A549 (cell line): ENCODE data around the gene NUAK1.

Source experiments
- EP300 ChIP-seq, 2 experiments: fragments of >200 bp; sonication (Bioruptor Twin); formaldehyde crosslinking; IDR thresholded peaks; 2 replicates in 1 of 2; 3 replicates in 1 of 2; pipeline ENCODE4 v1.6.1; 2016 to 2017
- POLR2A ChIP-seq: IDR thresholded peaks from 2 replicates; pipeline ENCODE4 v1.6.1; 2012; ENCODE audit warnings: mild to moderate bottlenecking, low read length
- TF ChIP-seq, protein P1 (sequence below): fragments of >200 bp; sonication (Bioruptor Twin); formaldehyde crosslinking; IDR thresholded peaks from 3 replicates; pipeline ENCODE4 v1.5.1; 2016

DNA sequence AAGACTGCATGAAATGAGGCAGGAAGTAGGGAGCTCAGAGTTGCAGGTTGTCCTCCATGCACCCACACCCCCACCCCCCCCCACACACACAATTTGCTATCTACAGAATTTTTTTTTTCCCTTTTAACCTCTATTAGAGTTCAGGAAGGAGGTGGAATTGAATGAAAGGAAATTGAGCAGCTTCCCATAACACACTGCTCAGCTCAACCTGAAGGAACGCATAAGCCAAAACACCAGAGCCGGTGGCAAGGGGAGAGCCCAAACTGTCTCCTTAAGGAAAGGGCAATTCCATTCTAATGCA lies 74.1 kb downstream of the NUAK1 start:
- TF ChIP-seq POLR2A (no peak), EP300 (IDR thresholded peaks at IDR 0.05) (no peak)
- TF ChIP-seq, protein P1, sequence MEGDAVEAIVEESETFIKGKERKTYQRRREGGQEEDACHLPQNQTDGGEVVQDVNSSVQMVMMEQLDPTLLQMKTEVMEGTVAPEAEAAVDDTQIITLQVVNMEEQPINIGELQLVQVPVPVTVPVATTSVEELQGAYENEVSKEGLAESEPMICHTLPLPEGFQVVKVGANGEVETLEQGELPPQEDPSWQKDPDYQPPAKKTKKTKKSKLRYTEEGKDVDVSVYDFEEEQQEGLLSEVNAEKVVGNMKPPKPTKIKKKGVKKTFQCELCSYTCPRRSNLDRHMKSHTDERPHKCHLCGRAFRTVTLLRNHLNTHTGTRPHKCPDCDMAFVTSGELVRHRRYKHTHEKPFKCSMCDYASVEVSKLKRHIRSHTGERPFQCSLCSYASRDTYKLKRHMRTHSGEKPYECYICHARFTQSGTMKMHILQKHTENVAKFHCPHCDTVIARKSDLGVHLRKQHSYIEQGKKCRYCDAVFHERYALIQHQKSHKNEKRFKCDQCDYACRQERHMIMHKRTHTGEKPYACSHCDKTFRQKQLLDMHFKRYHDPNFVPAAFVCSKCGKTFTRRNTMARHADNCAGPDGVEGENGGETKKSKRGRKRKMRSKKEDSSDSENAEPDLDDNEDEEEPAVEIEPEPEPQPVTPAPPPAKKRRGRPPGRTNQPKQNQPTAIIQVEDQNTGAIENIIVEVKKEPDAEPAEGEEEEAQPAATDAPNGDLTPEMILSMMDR: no peak
